ENCODE measurements around the gene MOCOS.

DNA sequence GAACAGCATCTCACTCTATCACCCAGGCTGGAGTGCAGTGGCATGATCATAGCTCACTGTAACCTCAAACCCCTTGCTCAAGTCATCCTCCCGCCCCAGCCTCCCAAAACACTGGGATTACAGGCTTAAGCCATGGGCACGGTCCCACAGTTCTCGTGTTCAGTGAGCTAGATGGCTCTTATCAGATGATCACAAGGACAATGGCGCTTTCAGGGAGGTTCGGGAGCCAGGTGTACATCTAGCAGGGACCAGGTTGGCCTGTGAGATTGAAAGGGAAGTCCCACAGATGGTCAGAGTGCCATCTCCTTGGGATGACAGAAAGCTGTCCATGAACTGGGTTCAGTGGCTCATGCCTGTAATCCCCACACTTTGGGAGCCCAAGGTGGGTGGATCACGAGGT, 96.2 kb downstream of the MOCOS start:
- TF ChIP-seq, protein P1, sequence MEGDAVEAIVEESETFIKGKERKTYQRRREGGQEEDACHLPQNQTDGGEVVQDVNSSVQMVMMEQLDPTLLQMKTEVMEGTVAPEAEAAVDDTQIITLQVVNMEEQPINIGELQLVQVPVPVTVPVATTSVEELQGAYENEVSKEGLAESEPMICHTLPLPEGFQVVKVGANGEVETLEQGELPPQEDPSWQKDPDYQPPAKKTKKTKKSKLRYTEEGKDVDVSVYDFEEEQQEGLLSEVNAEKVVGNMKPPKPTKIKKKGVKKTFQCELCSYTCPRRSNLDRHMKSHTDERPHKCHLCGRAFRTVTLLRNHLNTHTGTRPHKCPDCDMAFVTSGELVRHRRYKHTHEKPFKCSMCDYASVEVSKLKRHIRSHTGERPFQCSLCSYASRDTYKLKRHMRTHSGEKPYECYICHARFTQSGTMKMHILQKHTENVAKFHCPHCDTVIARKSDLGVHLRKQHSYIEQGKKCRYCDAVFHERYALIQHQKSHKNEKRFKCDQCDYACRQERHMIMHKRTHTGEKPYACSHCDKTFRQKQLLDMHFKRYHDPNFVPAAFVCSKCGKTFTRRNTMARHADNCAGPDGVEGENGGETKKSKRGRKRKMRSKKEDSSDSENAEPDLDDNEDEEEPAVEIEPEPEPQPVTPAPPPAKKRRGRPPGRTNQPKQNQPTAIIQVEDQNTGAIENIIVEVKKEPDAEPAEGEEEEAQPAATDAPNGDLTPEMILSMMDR (CRISPR knock-in tag; IDR thresholded peaks at IDR 0.05): no peak
- no peak for TF ChIP-seq ETV5 (CRISPR knock-in tag; IDR thresholded peaks at IDR 0.05; ENCODE audit: borderline replicate concordance)
